Measurements from ENCODE around the gene CERS6.
A peak's percentile ranks its signal among the peaks of the same experiment; 100 is the strongest.
"Not testable (repeated sequence)": the region's sequence is repeated elsewhere in the genome, so short reads cannot be mapped to it uniquely, and the experiment has no call there.

The CERS6 gene

DNA sequence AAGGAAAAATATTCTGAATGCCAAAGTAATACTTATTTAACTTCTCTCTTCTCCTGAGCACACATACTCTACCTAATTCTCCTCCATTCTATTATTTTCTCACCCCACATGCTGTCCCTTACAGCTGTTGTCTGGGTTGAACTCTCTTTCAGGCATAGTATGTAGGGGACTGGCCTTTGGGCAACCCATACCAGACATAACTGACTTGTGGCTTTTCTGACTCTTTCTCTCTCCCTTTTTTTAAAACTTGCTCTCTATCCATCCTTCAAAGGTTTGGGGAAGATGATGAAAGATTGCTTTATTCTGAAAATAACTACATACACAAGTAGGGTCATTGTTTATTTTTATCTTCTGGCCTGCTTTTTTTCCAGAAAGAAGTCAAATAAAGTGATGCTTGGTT is 276.4 kb downstream of the CERS6 start:
- DNase-seq (ENCODE audit: low spot score): no peak

GRCh38 chr2:168734199-168734760 is 278.2 kb downstream of the CERS6 start:
- DNase-seq (ENCODE audit: low spot score): no peak

DNA sequence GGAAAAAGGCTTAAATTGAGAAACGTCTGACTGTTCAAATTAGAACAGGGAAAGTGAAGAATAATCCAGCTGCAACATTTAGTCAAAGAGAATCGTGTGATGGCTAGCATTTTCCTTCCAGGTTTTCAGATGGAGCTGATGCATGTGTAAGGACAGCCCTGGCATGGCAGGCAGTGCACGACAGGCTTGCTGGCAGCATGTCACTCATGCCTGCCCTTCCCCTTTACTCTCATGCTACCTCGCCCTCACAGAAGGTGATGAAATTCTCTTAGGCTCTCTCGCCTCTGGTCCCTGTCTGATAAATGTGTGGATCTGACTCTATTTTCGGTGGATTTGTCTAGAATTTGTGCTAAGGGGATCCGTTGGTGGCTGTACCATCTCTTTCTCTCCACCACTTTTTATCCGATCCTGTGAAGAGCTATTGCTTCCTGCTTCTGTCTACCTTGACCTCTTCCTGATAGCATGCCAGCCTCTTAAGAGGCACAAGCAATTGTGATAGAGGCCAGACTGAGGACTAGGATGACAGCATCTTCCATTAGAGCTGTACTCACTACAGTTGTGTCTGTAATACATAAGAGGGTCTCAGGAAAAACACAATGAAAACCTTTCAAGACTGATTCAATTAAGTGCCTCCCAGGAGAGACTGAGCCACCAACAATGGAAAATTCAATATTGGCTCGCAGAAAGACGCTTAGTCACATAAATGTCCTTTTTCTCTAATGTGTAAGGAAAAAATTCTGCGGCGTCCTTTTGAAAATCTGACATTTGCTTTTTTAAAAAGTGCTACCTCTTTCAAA is 280.8 kb downstream of the CERS6 start:
- DNase-seq (ENCODE audit: low spot score): no peak

GRCh38 chr2:168738062-168738461 is 282.0 kb downstream of the CERS6 start:
- peak; percentile 19 for DNase-seq (ENCODE audit: low spot score)

- DNase-seq (ENCODE audit: low spot score): no peak
Measured at GRCh38 chr2:168740360-168740759, 284.3 kb downstream of the CERS6 start.

GRCh38 chr2:168740788-168741187 is 284.7 kb downstream of the CERS6 start:
- DNase-seq (ENCODE audit: low spot score): no peak

DNA sequence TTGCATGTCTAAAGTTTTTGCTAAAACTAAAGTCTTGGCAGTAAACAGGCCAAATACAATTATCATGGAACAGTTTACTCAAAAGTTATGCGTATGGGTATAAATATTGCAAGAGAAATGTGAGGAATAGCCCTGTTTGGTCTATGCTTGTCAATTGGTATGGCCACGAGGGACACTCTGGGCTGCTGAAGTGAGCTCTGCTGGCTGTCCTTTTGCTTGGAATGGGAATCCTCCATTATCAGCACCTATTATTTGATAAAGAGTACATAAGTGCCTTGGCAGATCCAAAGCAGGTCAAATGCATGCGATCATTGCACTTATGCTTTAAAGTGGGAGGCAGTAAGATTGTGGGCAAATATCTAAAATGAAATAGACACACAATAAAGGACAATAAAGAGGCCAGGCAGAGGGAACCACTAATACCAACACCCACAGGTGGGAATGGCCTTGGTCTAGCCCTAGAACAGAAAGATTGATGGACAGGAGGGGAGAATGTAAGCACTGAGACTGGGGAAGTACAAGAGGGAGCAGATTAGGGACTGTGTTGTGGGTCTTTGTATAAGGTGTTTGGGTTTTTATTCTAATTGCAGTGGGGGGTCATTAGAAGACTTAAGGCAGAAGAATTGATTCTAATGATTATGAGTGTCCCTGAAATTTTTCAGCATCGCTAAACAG is 286.3 kb downstream of the CERS6 start:
- no peak for DNase-seq (ENCODE audit: low spot score)

GRCh38 chr2:168744844-168745243 is 288.8 kb downstream of the CERS6 start:
- DNase-seq (ENCODE audit: low spot score): no peak

- no peak for DNase-seq (ENCODE audit: low spot score)
Measured at GRCh38 chr2:168748461-168748860, 292.4 kb downstream of the CERS6 start.

DNA sequence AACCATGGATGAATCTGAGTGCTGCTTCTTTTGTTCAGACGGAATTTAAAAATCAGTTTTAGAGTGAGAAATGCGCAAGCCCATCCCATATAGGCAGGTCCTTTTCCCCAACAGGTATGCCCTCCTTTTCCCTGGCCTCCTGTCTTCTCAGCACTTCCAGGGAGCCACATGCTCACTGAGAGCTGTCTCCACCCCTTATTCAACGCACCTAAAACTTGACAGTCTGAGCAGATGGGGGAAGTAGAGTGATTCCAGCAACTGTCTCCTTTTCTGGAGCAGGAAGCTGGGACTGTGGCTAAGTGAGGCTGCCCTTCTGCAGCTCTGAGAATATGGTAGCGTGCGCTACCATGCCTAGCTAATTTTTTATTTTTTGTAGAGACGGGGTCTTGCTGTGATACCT is 293.2 kb downstream of the CERS6 start:
- DNase-seq (ENCODE audit: low spot score): no peak

DNA sequence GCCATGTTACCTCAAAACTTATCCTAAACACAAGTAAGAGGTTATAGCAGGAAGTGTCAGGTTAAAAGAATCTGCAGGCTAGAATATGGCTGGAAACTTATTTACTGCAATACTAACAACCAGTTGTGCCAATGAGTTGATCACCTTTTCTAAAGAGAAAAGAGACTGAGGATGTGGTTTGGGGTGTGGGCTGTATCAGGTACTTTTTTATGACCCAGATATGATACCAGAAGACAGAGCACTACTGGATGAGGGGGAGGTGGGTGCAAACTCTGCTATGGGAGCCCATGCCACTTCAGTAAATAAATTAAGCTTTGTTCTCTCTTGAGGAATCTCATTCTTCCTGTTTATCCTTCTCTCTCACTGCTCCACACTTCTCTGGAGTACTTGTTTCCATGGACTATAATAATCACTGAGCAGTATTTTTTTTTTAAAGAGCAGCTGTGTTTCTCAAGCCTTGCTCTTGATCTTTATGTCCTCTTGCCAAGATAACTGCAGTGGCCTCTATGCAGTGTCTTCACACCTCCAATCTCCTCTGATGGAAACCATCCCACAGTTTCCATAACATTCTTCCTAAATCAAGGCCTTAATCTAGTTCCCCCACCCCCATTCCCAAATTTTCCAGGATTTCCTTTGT is 295.1 kb downstream of the CERS6 start:
- DNase-seq (ENCODE audit: low spot score): peak; percentile 45

DNA sequence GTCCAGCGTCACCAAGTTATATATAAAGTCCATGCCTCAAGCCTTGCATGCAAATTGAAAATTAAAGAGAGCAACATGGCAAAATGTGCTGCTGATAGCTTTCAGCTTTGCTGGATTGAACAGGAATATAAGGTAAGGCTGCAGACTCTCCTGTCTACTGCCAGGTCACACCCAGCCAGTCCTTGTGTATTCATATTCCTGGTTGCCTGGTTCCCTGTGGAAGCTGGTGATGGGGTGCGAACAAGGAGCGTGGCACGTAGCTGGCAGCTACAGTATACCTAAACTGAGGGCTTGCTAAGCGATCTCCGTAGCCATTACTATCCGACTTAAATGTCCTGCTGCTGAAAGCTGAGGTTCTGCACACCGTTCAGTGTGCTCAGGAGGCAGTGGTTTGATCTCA is 296.3 kb downstream of the CERS6 start:
- DNase-seq (ENCODE audit: low spot score): no peak

GRCh38 chr2:168753765-168754329 is 297.8 kb downstream of the CERS6 start:
- no peak for DNase-seq (ENCODE audit: low spot score)

DNA sequence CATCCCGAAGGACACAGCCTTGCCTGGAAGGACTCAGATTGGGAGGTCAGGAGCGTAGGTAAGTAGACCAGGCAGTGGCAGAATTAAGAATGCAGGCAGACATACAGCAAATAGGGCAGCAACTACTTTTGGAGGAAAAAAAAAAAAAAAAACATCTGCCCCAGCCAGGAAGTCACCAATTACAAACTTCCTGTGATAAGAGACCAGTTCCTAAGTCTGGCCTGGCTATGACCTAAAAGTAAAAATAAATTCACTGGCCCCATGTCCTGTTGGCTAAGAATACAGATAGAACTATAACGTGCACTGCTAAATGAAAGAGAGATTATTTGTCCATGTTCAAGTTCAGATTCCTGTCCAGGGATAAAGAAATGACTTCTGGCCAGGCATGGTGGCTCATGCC is 301.2 kb downstream of the CERS6 start:
- DNase-seq (ENCODE audit: low spot score): no peak

- DNase-seq (ENCODE audit: low spot score): peak; percentile 50
Measured at GRCh38 chr2:168758970-168759820, 303.1 kb downstream of the CERS6 start.

DNA sequence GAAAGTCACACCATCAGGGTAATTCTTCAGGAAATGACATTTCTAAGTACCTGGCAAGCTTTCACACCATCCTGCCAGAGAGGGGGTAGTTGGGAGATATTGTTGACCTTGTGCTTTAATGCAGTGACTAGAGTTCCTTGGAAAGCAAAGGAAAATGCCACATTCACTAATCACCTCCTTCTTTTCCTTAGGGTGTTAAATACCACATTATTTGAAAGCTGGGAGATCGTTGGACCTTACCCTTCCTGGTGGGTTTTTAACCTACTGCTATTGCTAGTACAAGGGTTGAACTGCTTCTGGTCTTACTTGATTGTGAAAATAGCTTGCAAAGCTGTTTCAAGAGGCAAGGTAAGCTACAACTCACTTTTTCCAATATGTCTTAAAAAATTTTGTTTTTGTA is 309.3 kb downstream of the CERS6 start:
- no peak for DNase-seq (ENCODE audit: low spot score)

- no peak for DNase-seq (ENCODE audit: low spot score)
Measured at GRCh38 chr2:168766600-168766999, 310.5 kb downstream of the CERS6 start.

DNA sequence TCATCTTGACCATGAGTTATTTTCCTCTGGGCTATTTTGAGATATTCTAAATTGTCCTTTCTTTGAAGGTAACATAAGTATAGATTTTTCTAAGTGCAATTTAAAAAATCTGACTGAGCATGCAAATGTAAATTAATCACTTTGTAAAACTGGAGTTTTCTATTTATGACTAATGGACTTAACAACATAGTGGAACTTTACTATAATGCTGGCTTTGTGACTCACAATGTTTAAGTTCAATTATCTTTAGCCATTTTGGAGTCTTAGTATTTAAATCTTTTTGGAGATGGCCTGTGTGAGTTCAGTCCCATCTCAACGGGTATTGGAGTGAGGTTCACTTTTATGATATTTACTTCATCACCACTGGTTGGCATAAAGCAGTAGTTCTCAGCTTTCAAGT is 311.2 kb downstream of the CERS6 start:
- no peak for DNase-seq (ENCODE audit: low spot score)

DNA sequence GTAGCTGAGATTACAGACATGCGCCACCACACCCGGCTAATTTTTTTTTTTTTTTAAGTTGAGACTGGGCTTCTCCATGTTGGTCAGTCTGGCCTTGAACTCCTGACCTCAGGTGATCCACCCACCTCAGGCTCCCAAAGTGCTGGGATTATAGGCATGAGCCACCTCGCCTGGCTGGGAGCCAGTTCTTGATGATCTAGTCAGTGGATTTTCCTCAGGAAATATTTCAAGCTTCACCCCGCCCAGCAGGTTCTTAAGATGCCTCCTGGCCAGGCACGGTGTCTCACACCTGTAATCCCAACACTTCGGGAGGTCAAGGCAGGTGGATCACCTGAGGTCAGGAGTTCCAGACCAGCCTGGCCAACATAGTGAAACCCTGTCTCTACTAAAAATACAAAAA is 312.3 kb downstream of the CERS6 start:
- not testable (repeated sequence) for DNase-seq (ENCODE audit: low spot score)

- DNase-seq (ENCODE audit: low spot score): no peak
Measured at GRCh38 chr2:168770796-168771195, 314.7 kb downstream of the CERS6 start.

- DNase-seq (ENCODE audit: low spot score): no peak
Measured at GRCh38 chr2:168772704-168773103, 316.6 kb downstream of the CERS6 start.

DNA sequence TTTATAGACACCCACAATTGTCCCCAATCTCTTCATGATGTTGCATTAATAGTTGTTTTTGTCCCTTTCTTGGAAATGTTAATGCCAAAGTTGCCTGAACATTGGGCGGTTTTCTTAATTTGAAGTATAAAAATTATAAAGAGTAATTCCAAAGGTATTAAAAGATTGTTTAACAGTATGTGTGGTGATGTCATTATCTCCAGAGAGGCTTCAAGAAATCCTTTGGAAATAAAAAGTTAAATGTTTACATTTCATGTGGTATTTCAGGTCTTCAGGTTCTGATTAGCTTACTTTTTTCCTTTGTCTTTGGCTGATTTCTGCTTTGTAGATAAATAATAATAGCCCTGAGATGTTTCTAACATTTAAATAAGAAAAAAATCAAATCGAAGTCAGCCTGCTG is 317.1 kb downstream of the CERS6 start:
- DNase-seq (ENCODE audit: low spot score): no peak
